NCI-H2227 (cell line): ENCODE data around the gene OLFM1.
"Not testable (repeated sequence)": the region's sequence is repeated elsewhere in the genome, so short reads cannot be mapped to it uniquely, and the experiment has no call there.

ENCODE experiments used
- DNase-seq: peaks from one replicate; lab custom pipeline; 2025; ENCODE audit not compliant: unreplicated experiment; lab: John Stamatoyannopoulos, UW

Gene OLFM1

GRCh38 chr9:135105938-135106491 lies 18.5 kb downstream of the OLFM1 start:
- DNase-seq: no peak

DNA sequence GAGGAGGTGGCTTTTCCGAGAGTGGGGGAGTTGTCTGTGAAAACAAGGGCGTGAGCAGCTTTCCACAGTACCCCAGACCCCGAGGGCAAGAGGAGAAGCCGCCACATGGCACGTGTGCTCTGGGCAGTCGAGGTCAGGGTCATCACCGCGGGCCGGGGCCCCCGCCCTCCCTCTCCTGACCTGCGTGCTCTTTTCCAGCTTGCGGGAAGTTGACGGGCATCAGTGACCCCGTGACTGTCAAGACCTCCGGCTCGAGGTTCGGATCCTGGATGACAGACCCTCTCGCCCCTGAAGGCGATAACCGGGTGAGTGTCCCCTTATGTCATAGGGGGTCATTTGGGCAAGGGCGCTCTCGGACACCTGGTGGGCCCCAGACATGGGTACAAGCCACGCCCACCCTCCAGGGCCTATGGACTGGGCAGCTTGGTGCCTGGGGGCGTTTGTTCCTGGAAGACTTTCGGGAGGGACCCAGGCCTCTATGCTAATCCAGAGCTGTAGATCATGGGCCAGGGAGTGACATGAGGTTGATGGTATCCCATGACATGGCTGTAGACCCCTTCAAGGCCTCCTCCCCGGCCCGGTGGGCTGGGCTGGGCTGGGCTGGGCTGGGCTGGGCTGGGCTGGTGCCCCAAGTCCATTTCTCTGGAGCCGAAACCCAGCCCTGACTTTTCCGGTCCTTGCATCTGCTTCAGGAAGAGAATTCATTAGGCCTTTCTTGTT lies 19.2 kb downstream of the OLFM1 start:
- no peak for DNase-seq

DNA sequence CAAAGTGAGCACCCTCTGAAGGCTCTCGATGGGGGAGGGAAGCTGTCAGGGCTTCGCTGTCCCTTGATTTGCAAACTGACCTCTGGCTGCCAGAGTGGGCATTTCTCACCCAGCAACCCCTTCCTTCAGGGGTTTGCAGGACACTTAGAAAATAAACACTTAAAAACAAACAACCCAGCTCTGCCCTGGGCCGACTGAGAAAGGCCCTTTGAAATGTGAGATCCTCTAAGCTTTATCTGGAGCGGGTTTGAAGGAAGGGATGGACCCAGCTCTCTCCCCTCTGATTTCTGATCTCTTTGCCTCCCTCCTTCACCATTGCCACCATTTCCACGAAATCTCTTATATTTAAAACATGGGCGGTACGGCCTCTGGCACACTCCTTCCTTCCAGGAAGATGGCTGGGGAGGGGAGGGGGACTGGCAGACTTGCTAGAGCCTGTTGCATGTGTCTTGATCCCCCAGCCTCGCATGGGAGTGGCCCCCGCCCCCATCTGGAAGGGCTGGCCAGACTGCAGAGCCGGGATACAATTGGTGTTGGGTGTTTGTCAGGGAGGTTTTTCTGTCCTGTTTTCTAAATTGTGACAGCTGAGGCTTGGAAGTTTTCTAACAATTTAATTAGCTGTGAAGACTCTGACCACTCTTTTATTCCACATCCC lies 20.2 kb downstream of the OLFM1 start:
- no peak for DNase-seq

GRCh38 chr9:135108831-135109510 lies 21.5 kb downstream of the OLFM1 start:
- DNase-seq: no peak

DNA sequence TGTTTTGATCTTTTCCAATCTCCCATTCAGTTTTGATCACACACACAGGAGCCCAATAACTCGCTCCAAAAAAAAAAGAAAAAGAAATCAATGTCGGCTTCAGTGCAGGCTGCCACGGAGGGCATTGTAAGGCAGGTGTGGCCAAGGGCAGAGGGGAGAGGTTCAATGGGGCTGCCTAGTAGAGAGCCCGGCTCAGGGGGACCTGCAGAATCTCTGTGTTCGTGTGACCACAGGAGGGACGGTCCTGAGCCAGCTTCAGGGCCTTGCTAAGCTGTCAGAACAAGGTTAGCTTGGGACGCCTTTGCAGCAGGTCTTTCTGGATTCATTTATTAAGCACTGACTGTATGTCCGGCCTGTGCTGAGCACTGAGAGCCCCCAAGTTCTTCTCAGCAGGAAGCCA lies 22.2 kb downstream of the OLFM1 start:
- no peak for DNase-seq

- DNase-seq: no peak
These were observed 22.9 kb downstream of the OLFM1 start for GRCh38 chr9:135110416-135110815.

GRCh38 chr9:135111600-135111999 lies 24.1 kb downstream of the OLFM1 start:
- DNase-seq: not testable (repeated sequence)

DNA sequence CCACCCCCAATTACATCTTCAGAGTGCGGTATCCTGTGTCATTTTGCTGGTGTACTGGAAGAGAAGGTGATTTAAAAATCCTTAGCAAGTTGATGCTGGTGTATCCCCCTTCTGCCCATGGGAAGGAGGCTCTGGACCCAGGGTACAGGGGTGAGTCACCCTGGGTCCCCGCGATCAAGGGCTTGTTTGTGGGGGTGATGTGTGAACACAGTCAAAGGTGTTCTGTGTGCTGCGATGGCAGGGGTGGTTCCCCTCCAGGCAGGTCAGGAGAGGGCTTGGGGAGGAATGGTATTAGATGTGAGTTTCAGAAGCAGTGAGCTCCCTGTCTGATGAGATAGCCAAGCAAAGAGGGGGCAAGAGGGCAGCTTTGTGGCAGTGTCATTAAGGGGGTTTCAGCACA lies 28.9 kb downstream of the OLFM1 start:
- no peak for DNase-seq

DNA sequence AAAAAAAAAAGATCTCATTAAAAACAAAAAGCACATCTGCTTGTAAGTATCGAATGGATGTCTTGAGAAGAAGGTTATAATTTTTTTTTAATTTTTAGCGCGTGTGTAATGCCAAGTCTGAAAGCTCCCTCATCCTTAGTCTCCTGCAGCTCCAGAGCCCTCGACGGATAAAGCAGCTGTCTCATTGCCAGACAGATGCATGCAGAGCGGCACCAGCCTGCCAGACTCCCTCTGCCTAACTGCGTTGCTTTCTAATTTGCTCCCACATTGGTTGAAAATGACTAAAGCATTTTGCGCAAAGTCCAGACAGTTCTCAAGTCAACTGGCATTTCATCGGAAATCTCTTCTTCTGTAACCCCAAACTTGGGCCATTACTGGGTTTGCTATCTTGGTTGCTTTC lies 29.4 kb downstream of the OLFM1 start:
- no peak for DNase-seq

DNA sequence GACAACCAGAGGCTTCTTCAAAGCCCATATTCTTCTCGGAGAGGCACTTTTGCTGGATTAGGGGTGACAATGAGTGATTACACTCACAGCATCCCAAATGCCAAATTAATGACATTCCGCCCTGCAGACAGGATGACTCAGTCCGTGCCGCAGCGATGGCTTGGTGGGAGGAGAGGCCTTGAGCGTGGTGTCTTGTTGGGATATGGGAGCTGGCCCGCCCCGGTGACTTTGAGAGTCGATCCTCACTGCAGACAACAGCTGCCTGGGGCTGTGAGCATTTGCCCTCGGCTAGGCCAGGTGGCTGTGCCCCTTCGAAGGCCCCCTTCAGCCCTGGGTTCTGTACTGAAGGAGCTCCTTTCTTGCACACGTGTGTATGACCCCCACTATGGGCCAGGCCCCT lies 29.8 kb downstream of the OLFM1 start:
- no peak for DNase-seq

- DNase-seq: no peak
These were observed 32.1 kb downstream of the OLFM1 start for GRCh38 chr9:135119496-135120064.

GRCh38 chr9:135120249-135120648 lies 32.8 kb downstream of the OLFM1 start:
- no peak for DNase-seq

DNA sequence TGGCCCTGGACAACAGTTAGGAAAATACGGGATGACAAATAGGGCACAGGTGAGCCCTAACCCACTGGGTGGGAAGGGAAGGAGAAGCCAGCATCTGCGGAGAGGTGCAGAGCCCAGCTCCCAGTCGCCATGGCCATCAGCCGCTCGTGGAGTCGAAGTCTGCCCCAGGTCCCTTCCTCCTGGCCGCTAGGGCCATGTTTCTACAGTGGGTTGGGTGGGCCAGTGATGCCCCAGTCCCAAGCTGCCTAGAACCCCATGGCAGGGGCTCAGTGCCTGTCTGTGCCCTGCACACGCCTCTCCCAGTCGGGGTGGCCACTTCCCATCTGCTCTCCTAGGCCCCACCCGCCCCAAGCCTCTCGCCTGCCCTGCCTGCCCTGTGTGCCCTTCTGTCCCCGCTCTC lies 34.8 kb downstream of the OLFM1 start:
- no peak for DNase-seq

DNA sequence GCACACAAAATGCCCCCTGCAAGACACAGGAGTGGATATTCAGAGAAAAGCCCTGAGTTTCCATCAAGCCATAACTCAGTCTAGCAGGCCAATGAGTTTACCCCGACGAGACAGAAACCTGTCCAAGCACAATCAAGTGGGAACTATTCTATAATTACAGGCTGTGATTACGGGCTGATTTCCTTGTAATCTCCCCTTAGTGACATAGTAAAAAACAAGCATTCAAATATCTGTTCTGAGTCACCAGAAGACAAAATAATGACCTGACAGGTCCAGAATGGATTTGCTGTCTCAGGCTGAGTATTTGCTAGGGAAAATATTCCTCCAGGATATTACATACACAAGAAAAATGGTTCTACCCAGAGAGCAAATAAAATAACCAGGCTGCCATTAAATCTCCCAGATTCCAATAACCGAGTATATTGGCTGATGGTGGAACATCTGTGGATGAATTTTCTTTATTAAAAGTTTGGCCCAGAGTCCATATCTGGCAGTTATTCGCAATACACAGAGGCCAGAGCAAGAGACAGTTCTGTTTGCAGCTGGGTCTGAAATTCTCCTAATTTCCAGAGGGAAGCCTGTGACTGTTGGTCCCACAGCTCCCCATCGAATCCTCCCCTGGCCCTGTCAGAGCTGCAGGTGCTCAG lies 35.8 kb downstream of the OLFM1 start:
- no peak for DNase-seq

DNA sequence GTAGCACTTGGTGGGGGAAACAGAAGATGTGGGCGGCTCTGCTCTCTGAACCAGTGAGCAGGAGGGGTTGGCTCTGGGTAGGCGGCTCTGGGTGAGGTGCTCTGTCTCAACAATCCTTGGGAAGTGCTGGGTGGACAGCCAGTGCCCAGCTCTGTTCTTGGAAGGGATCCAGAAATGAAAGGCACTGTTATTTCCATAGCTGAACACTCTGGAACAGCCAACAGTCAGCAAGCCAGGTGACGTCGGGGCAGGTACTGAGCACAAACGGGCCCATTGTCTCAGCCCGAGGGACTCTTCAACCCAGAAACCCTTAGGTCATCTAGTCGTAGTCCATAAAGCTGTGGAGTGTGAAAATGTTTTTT lies 36.3 kb downstream of the OLFM1 start:
- DNase-seq: no peak

GRCh38 chr9:135126451-135127187 lies 39.2 kb downstream of the OLFM1 start:
- no peak for DNase-seq

DNA sequence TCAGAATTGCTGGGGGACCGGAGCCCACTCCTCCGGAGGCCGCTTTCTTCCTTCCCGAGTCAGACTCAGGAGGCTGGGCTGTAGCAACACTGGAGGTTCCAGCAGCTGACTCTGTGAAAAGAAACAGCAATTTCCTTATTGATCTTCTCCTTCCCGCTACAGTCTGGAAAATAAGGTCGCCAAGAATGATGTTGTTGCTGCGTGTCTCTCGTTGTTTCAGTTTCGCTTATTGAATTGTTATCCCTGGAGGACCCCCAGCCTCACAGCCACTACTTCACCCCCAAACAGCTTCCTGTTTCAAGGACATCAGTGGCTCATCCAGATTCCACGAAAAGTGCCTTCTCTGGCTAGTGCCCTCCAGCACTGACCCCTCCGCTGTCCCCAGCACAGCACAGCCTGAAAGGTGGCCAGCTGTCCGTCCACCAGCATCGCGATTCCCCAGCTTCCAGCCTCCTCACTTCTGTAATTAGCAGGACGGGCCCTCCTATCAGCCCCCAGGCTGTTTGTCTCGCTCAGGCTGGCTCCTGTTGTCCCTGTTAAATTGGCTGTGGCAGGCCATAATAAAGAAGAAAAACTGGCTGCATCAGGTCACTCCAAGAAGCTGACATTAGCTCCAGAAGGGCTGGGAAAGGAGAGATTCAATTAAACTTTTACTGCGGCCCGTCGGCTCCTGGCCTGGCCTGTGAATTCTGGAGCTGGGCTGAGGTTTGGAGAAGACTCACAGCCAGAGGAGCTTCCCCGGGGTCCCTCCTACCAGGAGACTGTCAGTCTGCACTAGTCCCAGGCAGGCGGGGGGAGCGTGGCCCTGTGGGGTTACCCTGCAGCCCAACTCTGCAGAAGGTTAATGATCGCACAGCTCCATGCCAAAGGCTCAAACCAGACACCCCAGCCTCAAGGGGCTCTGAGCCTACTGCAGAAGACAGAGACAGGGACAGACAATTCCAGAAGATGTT lies 40.5 kb downstream of the OLFM1 start:
- DNase-seq: no peak

GRCh38 chr9:135129137-135129695 lies 41.7 kb downstream of the OLFM1 start:
- DNase-seq: no peak
